ENCODE data around the gene GAMT.

GRCh38 chr19:1360818-1361461 lies 40.4 kb downstream of the GAMT start:
- TF ChIP-seq CTCF (IDR thresholded peaks at IDR 0.05) (no peak), ZFX (IDR thresholded peaks at IDR 0.05; ENCODE audit: borderline replicate concordance) (no peak)

All from 22Rv1 (cell line).